Peyer's patch (tissue), 4 donors: ENCODE results near the gene OARD1. TPM values are rescaled to one million over a fixed set of nuclear protein-coding genes. Genes with fewer than 3 reads are reported as not detected.

Experiments
- DNase-seq, 3 donors: peaks; one replicate each; pipeline ENCODE4 v3.0.0-alpha.2; 2017 to 2019
- H3K27ac ChIP-seq, 4 donors: fragments of 200-600 bp; sonication (generic); one replicate each; pipeline ENCODE4 v1.5.1; 2016 to 2019
- H3K27me3 ChIP-seq, 2 donors: fragments of 200-600 bp; sonication (generic); one replicate each; pipeline ENCODE4 v1.5.1; 2019
- H3K36me3 ChIP-seq, 3 donors: fragments of 200-600 bp; sonication (generic); one replicate each; pipeline ENCODE4 v1.5.1; 2016 to 2019
- H3K4me1 ChIP-seq, 4 donors: fragments of 200-600 bp; sonication (generic); one replicate each; pipeline ENCODE4 v1.5.1; 2016 to 2019
- H3K4me3 ChIP-seq, 4 donors: fragments of 200-600 bp; sonication (generic); 1 replicate in 3 of 4; 2 replicates in 1 of 4; pipeline ENCODE4 v1.5.1; 2016 to 2019; ENCODE audit warnings: mild to moderate bottlenecking in 1 of 4
- H3K9me3 ChIP-seq, 4 donors: fragments of 200-600 bp; sonication (generic); one replicate each; pipeline ENCODE4 v1.5.1; 2016 to 2019; ENCODE audit warnings: mild to moderate bottlenecking in 1 of 4
- CTCF ChIP-seq, 6 experiments: fragments of 450-650 bp in 4 of 6; fragments of 200-600 bp in 2 of 6; sonication (generic) in 1 of 6; IDR thresholded peaks; one replicate each; pipeline ENCODE4 v1.5.1; 2017 to 2019; ENCODE audit warnings: antibody characterized with exemption in 6 of 6, mild to moderate bottlenecking in 3 of 6, moderate library complexity in 1 of 6
- POLR2A ChIP-seq, 2 donors: fragments of 450-650 bp; IDR thresholded peaks; one replicate each; pipeline ENCODE4 v1.5.1; 2017; ENCODE audit warnings: antibody characterized with exemption in 2 of 2, mild to moderate bottlenecking in 2 of 2, moderate library complexity in 2 of 2
- total RNA-seq, 4 donors: library from RNA; depleted of rRNA; stranded (reverse); fragments of >200 nt; gene quantifications; one replicate each; pipeline ENCODE4 v1.1.0, GENCODE V29; 2016

OARD1 gene
- total RNA-seq, 4 donors from 2014 or later = 33.3 to 49.5 (median 39.6) TPM

- Histone ChIP-seq H3K36me3 (peaks cover 0 to 34% (median 0%) of the 10 kb centered on the region in 3 donors), H3K4me1 (peaks cover 0 to 38% (median 6%) of the 10 kb centered on the region in 4 donors), H3K27ac (no peak overlapping the region)
Observed at GRCh38 chr6:41079080-41079479, 6.9 kb upstream of the OARD1 start.

GRCh38 chr6:41078101-41078500 is 5.9 kb upstream of the OARD1 start:
- no peak for DNase-seq
- Histone ChIP-seq H3K27me3 (no peaks in the 10 kb centered on the region), H3K9me3 (no peaks in the 10 kb centered on the region), H3K36me3 (peaks cover 0 to 27% (median 0%) of the 10 kb centered on the region in 3 donors), H3K4me3 (no peak overlapping the region), H3K27ac (no peak overlapping the region), H3K4me1 (peaks cover 0 to 39% (median 6%) of the 10 kb centered on the region in 4 donors)
- TF ChIP-seq POLR2A (IDR thresholded peaks at IDR 0.05) (no peak), CTCF (IDR thresholded peaks at IDR 0.05) (no peak)

More at GRCh38 chr6:41079080-41079479, 6.9 kb upstream of the OARD1 start:
- H3K4me3 ChIP-seq = no peak overlapping the region
- no peaks in the 10 kb centered on the region for H3K9me3 ChIP-seq
- no peak for DNase-seq
- TF ChIP-seq CTCF (IDR thresholded peaks at IDR 0.05) (no peak), POLR2A (IDR thresholded peaks at IDR 0.05) (no peak)
- no peaks in the 10 kb centered on the region for H3K27me3 ChIP-seq

- H3K36me3 ChIP-seq = peaks cover 0 to 27% (median 0%) of the 10 kb centered on the region in 3 donors
- H3K4me1 ChIP-seq = peaks cover 0 to 39% (median 6%) of the 10 kb centered on the region in 4 donors
- no peak overlapping the region for H3K4me3 ChIP-seq
- TF ChIP-seq POLR2A (IDR thresholded peaks at IDR 0.05) = no peak
- no peak for TF ChIP-seq CTCF (IDR thresholded peaks at IDR 0.05)
- no peaks in the 10 kb centered on the region for H3K27me3 ChIP-seq
- no peak for DNase-seq
- H3K27ac ChIP-seq = no peak overlapping the region
- H3K9me3 ChIP-seq = no peaks in the 10 kb centered on the region
Observed at GRCh38 chr6:41077536-41077935, 5.4 kb upstream of the OARD1 start.

- peaks cover 0 to 42% (median 6%) of the 10 kb centered on the region in 4 donors for H3K4me1 ChIP-seq
- no peaks in the 10 kb centered on the region for H3K9me3 ChIP-seq
- H3K27me3 ChIP-seq = no peaks in the 10 kb centered on the region
- peaks cover 0 to 20% (median 0%) of the 10 kb centered on the region in 3 donors for H3K36me3 ChIP-seq
- TF ChIP-seq POLR2A (IDR thresholded peaks at IDR 0.05) (no peak), CTCF (IDR thresholded peaks at IDR 0.05) (no peak)
- no peak overlapping the region for H3K4me3 ChIP-seq
- DNase-seq = no peak
- H3K27ac ChIP-seq = peak overlapping the region in 1 of 4 donors; percentile 99
Observed at GRCh38 chr6:41075651-41076626, 3.8 kb upstream of the OARD1 start.

GRCh38 chr6:41074692-41075436 is 2.7 kb upstream of the OARD1 start:
- Histone ChIP-seq H3K9me3 (no peaks in the 10 kb centered on the region), H3K36me3 (peaks cover 0 to 11% (median 0%) of the 10 kb centered on the region in 3 donors), H3K4me1 (peaks cover 0 to 47% (median 6%) of the 10 kb centered on the region in 4 donors), H3K27me3 (no peaks in the 10 kb centered on the region), H3K27ac (peak overlapping the region in 3 of 4 donors; percentile 96 to 100 (median 99)), H3K4me3 (peak overlapping the region in 3 of 4 donors; percentile 73 to 97 (median 91))
- TF ChIP-seq CTCF (IDR thresholded peaks at IDR 0.05) (no peak), POLR2A (IDR thresholded peaks at IDR 0.05) (no peak)
- DNase-seq = no peak
